ENCODE data around the gene CLTB. TPM values are rescaled to one million over a fixed set of nuclear protein-coding genes. Genes with fewer than 3 reads are reported as not detected.

The CLTB gene
- total RNA-seq, 1 experiment from 2014 or later, result 34.5 TPM

GRCh38 chr5:176373100-176373818 lies 43.1 kb downstream of the CLTB start:
- no peak overlapping the region for H2BK5ac ChIP-seq (ENCODE audit: insufficient read length, low read length)
- no peaks in the 10 kb centered on the region for H3K4me1 Mint-ChIP-seq
- no peak overlapping the region for H3K4ac ChIP-seq (ENCODE audit: low read depth, low read length)
- H4K8ac ChIP-seq (replicated peaks; ENCODE audit: insufficient read length, low read depth, low read length), result no peak overlapping the region
- TF ChIP-seq CTCF (conservative IDR thresholded peaks at IDR 0.05), result no peak
- H2BK120ac ChIP-seq (ENCODE audit: low read depth, low read length, poor library complexity, severe bottlenecking), result no peak overlapping the region
- no peak for DNase-seq
- H3K18ac ChIP-seq (ENCODE audit: insufficient read length, low read depth, low read length), result no peak overlapping the region
- H3K79me2 ChIP-seq (ENCODE audit: insufficient read depth, low read length), result no peaks in the 10 kb centered on the region
- no peaks in the 10 kb centered on the region for H3K27me3 ChIP-seq (ENCODE audit: insufficient read depth, low read length)
- H3K4me1 ChIP-seq (ENCODE audit: insufficient read depth, low read length), result no peaks in the 10 kb centered on the region
- H3K4me2 ChIP-seq (ENCODE audit: insufficient read depth, insufficient read length, low read length), result no peak overlapping the region
- WGBS (ENCODE audit: extremely low coverage, insufficient read length, low lambda C conversion rate), result no CpG with 5 or more reads among the region's 7 CpGs
- H4K20me1 ChIP-seq (ENCODE audit: control insufficient read depth, insufficient read depth, insufficient read length), result no peaks in the 10 kb centered on the region
- no peaks in the 10 kb centered on the region for H3K27me3 Mint-ChIP-seq (ENCODE audit: low read depth)
- peaks cover 0 to 9% (median 4%) of the 10 kb centered on the region in 3 experiments; a peak in 4 of 7 replicates for H3K36me3 Mint-ChIP-seq (ENCODE audit: insufficient read depth in 1 of 3, low read depth in 3 of 3)
- H2BK20ac ChIP-seq (ENCODE audit: low read depth, low read length, poor library complexity, severe bottlenecking), result no peak overlapping the region
- no peak overlapping the region for H3K56ac ChIP-seq (ENCODE audit: insufficient read length, low read depth, low read length)
- no peak overlapping the region for H3K23ac ChIP-seq (ENCODE audit: insufficient read length, low read depth, low read length)
- no peak overlapping the region for H4K91ac ChIP-seq (ENCODE audit: insufficient read length, low read depth, low read length)
- H3K27ac ChIP-seq (ENCODE audit: insufficient read length, low read depth, low read length), result no peak overlapping the region
- H2AFZ ChIP-seq (ENCODE audit: low read length), result no peak overlapping the region
- H2AK5ac ChIP-seq (ENCODE audit: insufficient read length, low read length), result no peak overlapping the region
- H2BK12ac ChIP-seq (ENCODE audit: insufficient read length, low read depth, low read length), result no peak overlapping the region
- H3K9ac ChIP-seq (ENCODE audit: extremely low read depth, insufficient read length, low read length), result no peak overlapping the region
- H3K27ac Mint-ChIP-seq, result no peak overlapping the region
- H2BK15ac ChIP-seq (ENCODE audit: low read depth, low read length), result no peak overlapping the region
- no peak overlapping the region for H3K14ac ChIP-seq (ENCODE audit: insufficient read depth, low read length)
- no peak overlapping the region for H3T11ph ChIP-seq (ENCODE audit: low read length)
- H3K4me3 Mint-ChIP-seq, result no peak overlapping the region
- H3K9me3 Mint-ChIP-seq, result no peaks in the 10 kb centered on the region
- no peaks in the 10 kb centered on the region for H3K79me1 ChIP-seq (ENCODE audit: insufficient read depth, low read depth, low read length, poor library complexity, severe bottlenecking)
- no peaks in the 10 kb centered on the region for H3K9me3 ChIP-seq (ENCODE audit: control insufficient read depth, low read depth, low read length)
- H4K5ac ChIP-seq (ENCODE audit: insufficient read length, low read depth, low read length), result no peak overlapping the region
- no peaks in the 10 kb centered on the region for H3K23me2 ChIP-seq (ENCODE audit: insufficient read length, low read depth, low read length, poor library complexity, severe bottlenecking)

Data from H9 (cell line).